HG03558 (cell line): ENCODE data around the gene KNOP1.

Experiments used
- ATAC-seq: cut with Tn5 transposase; IDR thresholded peaks from one replicate; pipeline ENCODE4 v1.9.1; 2021; ENCODE audit warnings: moderate number of reproducible peaks; ENCODE audit not compliant: unreplicated experiment; ENCODE audit errors: extremely low read depth

Gene KNOP1

GRCh38 chr16:19708296-19709205, 9.5 kb downstream of the KNOP1 start:
- no peak for ATAC-seq

GRCh38 chr16:19707569-19708295, 10.3 kb downstream of the KNOP1 start:
- ATAC-seq = no peak

- no peak for ATAC-seq
Measured at GRCh38 chr16:19706846-19707245, 11.2 kb downstream of the KNOP1 start.

GRCh38 chr16:19705843-19706242, 12.2 kb downstream of the KNOP1 start:
- ATAC-seq = no peak

- ATAC-seq = no peak
Measured at GRCh38 chr16:19705146-19705501, 12.9 kb downstream of the KNOP1 start.

- no peak for ATAC-seq
Measured at GRCh38 chr16:19704321-19705145, 13.5 kb downstream of the KNOP1 start.

GRCh38 chr16:19703172-19703889, 14.7 kb downstream of the KNOP1 start:
- no peak for ATAC-seq

GRCh38 chr16:19701091-19701490, 16.9 kb downstream of the KNOP1 start:
- ATAC-seq = no peak

GRCh38 chr16:19700319-19700781, 17.7 kb downstream of the KNOP1 start:
- no peak for ATAC-seq

- ATAC-seq = no peak
Measured at GRCh38 chr16:19699472-19699871, 18.6 kb downstream of the KNOP1 start.

- ATAC-seq = no peak
Measured at GRCh38 chr16:19698480-19699465, 19.3 kb downstream of the KNOP1 start.

GRCh38 chr16:19697756-19698318, 20.2 kb downstream of the KNOP1 start:
- ATAC-seq = no peak

GRCh38 chr16:19696961-19697360, 21.1 kb downstream of the KNOP1 start:
- ATAC-seq = no peak

GRCh38 chr16:19696328-19696727, 21.7 kb downstream of the KNOP1 start:
- no peak for ATAC-seq

- no peak for ATAC-seq
Measured at GRCh38 chr16:19694989-19695388, 23.0 kb downstream of the KNOP1 start.

GRCh38 chr16:19691161-19691711, 26.8 kb downstream of the KNOP1 start:
- no peak for ATAC-seq

GRCh38 chr16:19690196-19690595, 27.8 kb downstream of the KNOP1 start:
- no peak for ATAC-seq

- ATAC-seq = no peak
Measured at GRCh38 chr16:19689342-19689741, 28.7 kb downstream of the KNOP1 start.
